Mononuclear cell (primary cell): ENCODE results near the gene TMIGD1. TPM values are rescaled to one million over a fixed set of nuclear protein-coding genes. Genes with fewer than 3 reads are reported as not detected.

Experiments used
- H3K27me3 ChIP-seq: 2 replicates; pipeline ENCODE4 v1.6.0; 2011; ENCODE audit warnings: low read length, control low read depth; ENCODE audit not compliant: insufficient read depth
- H3K4me1 ChIP-seq: 2 replicates; pipeline ENCODE4 v1.5.1; 2011; ENCODE audit warnings: mild to moderate bottlenecking, low read length, control low read depth; ENCODE audit not compliant: insufficient read depth
- H3K4me3 ChIP-seq: 2 replicates; pipeline ENCODE4 v1.5.1; 2011; ENCODE audit warnings: mild to moderate bottlenecking, low read length, moderate library complexity
- H3K9me3 ChIP-seq: 2 replicates; pipeline ENCODE4 v1.5.1; 2011; ENCODE audit warnings: low read depth, mild to moderate bottlenecking, control low read depth, low read length
- total RNA-seq: library from RNA; depleted of rRNA; stranded (reverse); fragments of >200 nt; gene quantifications from one replicate; pipeline ENCODE4 v1.2.3, GENCODE V29; 2012

The TMIGD1 gene
- total RNA-seq, 1 donor: not detected

DNA sequence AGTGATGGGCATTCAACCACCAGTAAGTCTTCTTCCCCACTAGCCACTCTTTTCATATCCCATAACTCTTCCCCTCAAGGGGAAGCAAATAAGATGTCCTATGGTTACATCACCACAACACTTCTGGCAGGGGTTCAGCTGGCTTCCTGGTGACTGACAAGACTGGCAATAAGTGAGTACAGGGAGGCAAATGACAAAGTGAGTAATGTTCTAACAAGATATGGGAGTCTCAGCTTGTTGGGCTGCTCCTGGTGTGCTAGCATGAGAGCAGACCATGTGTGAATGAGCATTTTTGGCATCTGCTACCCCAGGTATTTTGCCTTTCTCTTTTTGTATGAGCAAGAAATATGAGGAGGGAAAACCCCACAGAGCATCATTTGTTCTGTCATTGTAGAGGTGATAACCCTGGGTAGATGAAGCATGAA, 9.9 kb downstream of the TMIGD1 start:
- H3K4me1 ChIP-seq: peaks cover 22% of the 10 kb centered on the region
- H3K27me3 ChIP-seq: no peaks in the 10 kb centered on the region
- no peaks in the 10 kb centered on the region for H3K9me3 ChIP-seq
- H3K4me3 ChIP-seq: no peak overlapping the region

DNA sequence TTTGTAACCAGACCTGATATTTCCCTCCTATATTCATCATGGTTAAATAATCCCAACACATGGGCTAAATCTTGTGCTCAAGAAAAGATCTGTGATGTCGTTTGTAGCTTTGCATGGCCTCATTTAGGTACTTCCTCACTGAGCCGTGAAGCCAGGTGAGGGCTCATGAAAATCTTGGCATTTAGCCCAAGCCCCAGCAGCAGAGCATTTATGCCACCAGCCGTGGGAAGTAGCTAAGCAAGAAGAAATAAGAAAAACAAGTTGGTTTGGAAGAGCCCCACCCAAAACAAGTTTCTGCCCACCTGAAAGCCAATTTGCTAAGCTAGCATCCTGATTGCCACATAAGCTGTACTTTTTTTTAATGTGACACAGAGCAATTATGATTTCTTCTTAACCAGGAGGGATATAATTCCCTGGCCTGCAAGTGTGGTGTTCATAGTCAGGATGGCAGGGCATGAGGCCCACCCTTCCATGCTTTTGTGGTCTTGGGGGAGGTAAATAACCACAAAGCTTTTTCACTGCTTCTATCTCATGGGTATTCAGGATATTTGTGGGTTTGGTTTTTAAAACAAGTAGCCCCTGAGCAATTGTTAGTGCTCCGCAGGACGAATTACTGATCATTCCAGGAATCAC, 10.5 kb downstream of the TMIGD1 start:
- no peak overlapping the region for H3K4me3 ChIP-seq
- no peaks in the 10 kb centered on the region for H3K9me3 ChIP-seq
- peaks cover 22% of the 10 kb centered on the region for H3K4me1 ChIP-seq
- H3K27me3 ChIP-seq: no peaks in the 10 kb centered on the region

DNA sequence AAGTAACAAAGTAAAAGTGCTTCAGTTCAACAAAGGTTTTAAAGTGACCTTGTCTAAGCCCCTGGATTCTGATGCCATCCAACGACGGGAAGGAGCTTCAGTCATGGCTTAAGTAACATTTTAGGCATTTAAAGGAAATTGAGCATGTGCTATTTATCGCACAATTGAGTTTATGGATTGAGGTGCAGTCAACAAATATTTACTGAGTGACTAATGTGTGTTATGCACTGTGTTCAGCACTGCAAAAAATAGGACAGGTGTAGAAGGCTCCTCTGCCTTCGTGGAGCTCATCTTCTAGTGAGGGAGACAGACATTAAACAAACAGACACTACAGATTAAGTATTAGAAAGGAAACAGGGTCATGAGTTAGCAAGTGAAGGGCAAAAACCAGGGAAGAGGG, 12.5 kb downstream of the TMIGD1 start:
- Histone ChIP-seq H3K9me3 (no peaks in the 10 kb centered on the region), H3K4me3 (no peak overlapping the region), H3K27me3 (no peaks in the 10 kb centered on the region), H3K4me1 (peaks cover 22% of the 10 kb centered on the region)

DNA sequence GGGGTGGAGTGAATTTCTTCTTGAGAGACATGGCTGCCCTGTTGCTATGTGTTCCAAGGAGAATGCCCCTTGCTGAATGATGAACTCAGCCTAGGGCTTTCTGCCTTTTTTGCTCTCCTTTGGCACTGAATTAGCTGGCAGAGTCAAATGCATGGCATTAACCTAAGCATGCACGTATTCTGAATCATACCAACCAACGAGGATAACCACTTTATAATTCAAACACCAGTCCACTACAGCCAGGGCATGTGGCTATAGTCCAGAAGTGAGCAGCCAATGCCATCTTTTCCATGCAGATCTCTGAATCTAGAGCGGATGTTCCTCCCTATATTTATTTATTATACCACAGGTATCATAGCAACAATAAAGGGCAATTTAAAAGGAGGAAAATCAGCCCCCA, 15.7 kb downstream of the TMIGD1 start:
- Histone ChIP-seq H3K27me3 (no peaks in the 10 kb centered on the region), H3K4me3 (no peak overlapping the region), H3K4me1 (peaks cover 5% of the 10 kb centered on the region), H3K9me3 (no peaks in the 10 kb centered on the region)

DNA sequence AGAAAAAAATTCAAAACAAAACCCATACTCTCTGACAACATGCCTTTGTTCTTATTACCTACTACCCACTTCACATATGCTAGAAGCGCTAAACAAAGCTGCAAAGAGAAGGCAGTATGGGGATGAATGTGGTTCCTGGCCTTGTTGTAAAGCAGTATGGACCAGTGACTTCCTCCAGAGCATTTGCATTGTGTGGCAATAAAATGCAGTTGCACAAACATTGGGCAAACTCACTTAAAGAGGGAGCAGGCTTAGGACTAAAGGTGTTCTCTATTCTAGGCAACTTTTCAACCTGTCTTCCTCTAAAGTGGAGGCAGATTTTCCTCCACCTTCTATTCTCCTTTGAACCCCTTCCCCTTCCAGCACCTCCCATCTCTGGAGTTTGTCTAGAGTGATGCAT, 17.1 kb downstream of the TMIGD1 start:
- H3K27me3 ChIP-seq: no peaks in the 10 kb centered on the region
- H3K4me3 ChIP-seq: no peak overlapping the region
- no peaks in the 10 kb centered on the region for H3K4me1 ChIP-seq
- H3K9me3 ChIP-seq: no peaks in the 10 kb centered on the region

DNA sequence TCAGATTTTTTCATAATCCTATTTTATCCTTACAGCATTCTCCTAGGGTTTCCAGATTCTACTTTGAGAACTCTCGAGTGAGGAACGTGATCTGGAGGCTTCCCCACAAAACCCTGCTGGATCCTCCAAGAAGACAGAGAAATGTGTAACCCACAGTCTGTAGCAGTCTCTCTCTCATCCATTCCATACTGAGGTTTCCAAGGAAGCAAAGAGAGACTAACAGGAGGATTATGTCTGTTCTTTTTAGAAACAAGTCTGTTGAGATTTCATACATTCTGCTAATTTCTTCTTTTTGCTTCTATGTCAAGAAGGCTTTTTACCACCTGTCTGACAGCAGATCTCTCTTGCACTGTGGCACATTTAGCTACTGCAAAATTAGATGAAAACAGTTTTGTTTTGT, 18.8 kb downstream of the TMIGD1 start:
- Histone ChIP-seq H3K4me3 (no peak overlapping the region), H3K9me3 (no peaks in the 10 kb centered on the region), H3K27me3 (no peaks in the 10 kb centered on the region), H3K4me1 (no peaks in the 10 kb centered on the region)

DNA sequence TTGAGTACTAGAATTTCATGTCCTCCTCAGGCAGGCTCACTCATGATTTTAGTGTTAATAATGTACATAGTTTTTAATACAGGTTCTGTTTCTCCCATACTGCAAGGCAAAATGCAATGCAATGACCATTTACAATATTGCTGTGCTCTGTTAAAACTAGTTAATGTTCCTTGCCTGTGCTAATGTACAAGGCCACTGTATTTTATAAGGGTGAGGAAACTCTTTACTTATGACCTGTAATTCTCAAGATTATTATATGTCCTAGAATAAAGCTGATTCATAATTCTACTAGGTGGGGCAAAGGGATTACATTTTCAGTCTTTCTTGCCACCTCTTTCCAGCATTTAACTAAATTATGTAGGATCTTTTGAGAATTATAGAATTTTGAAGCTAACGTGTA, 19.4 kb downstream of the TMIGD1 start:
- Histone ChIP-seq H3K4me1 (no peaks in the 10 kb centered on the region), H3K27me3 (no peaks in the 10 kb centered on the region), H3K9me3 (no peaks in the 10 kb centered on the region), H3K4me3 (no peak overlapping the region)

DNA sequence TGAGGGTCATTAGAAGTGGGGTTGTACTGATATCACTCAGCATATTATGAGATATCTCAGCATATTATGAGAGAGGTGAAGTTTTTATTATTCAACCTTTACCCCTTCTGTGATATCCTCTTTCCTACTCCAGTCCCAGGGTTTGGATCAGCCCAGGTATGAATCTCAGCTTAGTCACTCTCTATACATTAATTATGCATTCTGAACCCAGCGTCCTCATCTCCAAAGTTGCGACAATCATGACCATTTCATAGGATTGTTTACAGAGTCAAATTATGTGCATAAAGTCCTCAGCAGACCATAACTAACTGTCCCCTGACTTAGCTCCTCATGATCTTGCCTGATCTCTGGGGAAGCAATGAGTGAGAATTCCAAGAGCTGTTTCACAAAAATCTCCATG, 21.6 kb downstream of the TMIGD1 start:
- no peaks in the 10 kb centered on the region for H3K4me1 ChIP-seq
- no peaks in the 10 kb centered on the region for H3K9me3 ChIP-seq
- H3K4me3 ChIP-seq: no peak overlapping the region
- H3K27me3 ChIP-seq: no peaks in the 10 kb centered on the region

DNA sequence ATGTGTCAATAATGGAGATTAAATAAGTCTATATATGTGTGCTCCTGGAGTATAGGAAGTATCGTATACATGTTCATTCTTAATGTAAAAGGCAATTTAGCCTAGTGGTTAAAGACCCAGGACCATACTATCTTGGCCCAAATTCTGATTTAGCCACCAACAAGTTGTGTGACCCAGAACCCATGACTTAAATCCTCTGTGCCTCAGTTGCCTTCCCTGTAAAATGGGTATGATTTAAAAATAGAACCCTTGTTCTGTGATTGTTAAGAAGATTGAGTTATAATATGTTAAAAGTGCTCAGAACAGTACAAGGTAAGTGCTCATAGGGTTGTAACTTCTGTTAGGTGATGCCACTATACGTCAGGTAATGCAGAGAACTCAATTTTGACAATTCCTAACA, 23.3 kb downstream of the TMIGD1 start:
- Histone ChIP-seq H3K9me3 (no peaks in the 10 kb centered on the region), H3K4me1 (no peaks in the 10 kb centered on the region), H3K4me3 (no peak overlapping the region), H3K27me3 (no peaks in the 10 kb centered on the region)

DNA sequence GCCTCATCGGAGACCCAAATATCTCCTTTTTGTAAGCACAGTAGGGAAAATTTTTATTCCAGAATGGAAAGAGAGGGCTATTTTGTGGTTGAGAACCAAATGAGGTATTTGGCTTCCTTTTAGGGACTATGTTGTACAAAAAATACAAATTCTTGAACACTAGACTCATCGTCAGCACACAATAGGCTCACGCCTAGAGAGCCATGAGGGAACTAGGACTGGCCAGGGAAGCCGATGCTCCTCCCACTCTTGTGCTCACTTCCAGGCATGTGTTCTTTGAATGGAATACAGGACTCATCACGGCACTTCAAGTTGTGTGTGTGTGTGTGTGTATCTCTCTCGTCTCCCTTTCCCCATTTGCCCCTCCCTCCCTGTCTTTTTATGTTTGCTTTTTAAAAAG, 24.3 kb downstream of the TMIGD1 start:
- Histone ChIP-seq H3K4me1 (no peaks in the 10 kb centered on the region), H3K27me3 (no peaks in the 10 kb centered on the region), H3K4me3 (no peak overlapping the region), H3K9me3 (no peaks in the 10 kb centered on the region)

DNA sequence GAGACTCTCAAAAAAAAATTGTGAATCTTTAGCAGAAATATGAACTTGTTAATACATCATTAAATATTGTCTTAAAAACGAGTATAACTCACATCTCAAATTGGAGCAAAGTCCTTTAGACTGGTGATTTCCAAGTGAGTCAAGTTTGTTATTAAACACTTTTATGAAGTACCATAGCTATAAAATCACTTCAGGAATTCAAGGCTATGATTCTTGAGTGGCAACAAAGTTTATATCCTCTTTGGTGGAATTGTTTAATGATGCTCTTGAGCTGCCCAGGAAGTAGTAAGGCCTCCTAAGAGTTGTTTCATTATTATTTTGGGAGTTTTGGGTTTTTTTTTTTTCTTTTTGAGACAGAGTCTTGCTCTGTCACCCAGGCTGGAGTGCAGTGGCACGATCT, 25.5 kb downstream of the TMIGD1 start:
- H3K27me3 ChIP-seq: no peaks in the 10 kb centered on the region

DNA sequence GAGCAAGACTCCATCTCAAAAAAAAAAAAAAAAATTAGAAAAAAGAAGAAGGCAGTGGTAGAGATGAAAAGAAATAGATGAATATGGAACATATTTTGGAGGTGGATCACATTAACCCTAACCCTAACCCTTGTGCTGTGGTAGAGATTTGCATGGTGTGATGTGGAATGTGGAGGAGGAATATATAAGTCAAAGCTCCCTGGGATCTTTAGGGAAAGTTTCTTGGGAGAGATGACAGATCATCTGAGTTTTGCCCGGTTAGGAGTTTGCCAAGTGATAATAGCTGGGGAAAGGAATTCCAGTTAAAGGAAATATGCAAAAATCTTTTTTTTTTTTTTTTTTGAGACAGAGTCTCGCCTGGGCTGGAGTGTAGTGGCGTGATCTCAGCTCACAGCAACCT, 29.1 kb downstream of the TMIGD1 start:
- Histone ChIP-seq H3K4me3 (no peak overlapping the region), H3K4me1 (peaks cover 6% of the 10 kb centered on the region), H3K27me3 (no peaks in the 10 kb centered on the region)

More for the DNA sequence above, 25.5 kb downstream of the TMIGD1 start:
- no peak overlapping the region for H3K4me3 ChIP-seq
- H3K4me1 ChIP-seq: no peaks in the 10 kb centered on the region
- no peaks in the 10 kb centered on the region for H3K9me3 ChIP-seq

DNA sequence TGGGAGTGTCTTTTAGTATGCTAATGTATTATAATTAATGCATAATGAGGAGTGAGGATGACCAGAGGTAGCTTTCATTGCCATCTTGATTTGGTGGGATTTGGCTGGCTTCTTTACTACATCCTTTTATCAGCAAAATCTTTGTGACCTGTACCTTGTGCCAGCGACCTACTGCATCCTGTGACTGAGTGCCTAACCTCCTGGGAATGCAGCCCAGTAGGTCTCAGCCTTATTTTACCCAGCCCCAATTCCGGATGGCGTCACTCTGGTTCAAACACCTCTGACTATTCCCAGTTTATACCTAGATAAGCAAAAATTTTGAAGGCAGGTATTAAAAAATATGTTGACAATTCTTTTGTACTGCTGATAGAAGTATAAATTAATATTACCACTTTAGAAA, 31.6 kb downstream of the TMIGD1 start:
- Histone ChIP-seq H3K9me3 (no peaks in the 10 kb centered on the region), H3K4me1 (peaks cover 6% of the 10 kb centered on the region), H3K27me3 (no peaks in the 10 kb centered on the region), H3K4me3 (no peak overlapping the region)

More for the DNA sequence above, 29.1 kb downstream of the TMIGD1 start:
- H3K9me3 ChIP-seq: no peaks in the 10 kb centered on the region

DNA sequence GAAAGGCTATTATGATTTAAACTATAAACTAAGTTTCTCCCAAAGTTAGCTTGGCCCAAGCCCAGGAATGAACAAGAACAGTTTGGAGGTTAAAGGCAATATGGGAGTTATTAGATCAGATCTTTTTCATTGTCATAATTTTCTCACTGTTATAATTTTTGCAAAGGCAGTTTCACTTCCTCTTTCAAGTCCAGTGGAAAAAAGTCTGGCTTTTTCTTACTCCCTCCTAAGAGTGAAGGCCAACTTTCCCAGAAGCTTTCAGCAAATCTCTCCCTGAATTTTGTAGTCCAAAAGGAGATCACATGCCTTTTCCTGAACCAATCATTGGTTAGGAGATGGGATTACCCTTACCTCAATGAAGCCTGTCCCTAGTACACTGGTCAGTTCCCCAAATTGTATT, 33.0 kb downstream of the TMIGD1 start:
- Histone ChIP-seq H3K27me3 (no peaks in the 10 kb centered on the region), H3K9me3 (no peaks in the 10 kb centered on the region), H3K4me1 (peaks cover 6% of the 10 kb centered on the region)

DNA sequence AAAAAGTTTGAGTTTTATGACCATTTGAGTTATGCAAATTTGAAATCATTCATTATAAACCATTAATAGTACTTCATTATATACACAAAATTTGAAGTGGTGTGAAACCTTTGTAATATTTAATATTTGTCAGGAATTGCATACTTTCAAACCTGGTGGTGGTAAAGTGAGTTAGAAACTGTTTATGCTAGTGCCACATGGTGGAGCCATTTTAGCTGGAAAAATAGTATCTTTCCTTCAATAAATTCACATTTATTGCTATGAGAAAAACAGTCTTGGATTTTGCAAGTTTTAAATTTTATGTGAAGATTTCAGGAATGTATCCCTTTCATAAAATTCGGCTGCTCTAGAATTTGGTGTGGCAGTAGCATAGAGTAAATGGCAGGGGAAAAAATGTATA, 34.9 kb downstream of the TMIGD1 start:
- Histone ChIP-seq H3K27me3 (no peaks in the 10 kb centered on the region), H3K4me3 (no peak overlapping the region), H3K4me1 (peaks cover 6% of the 10 kb centered on the region), H3K9me3 (no peaks in the 10 kb centered on the region)

More for the DNA sequence above, 33.0 kb downstream of the TMIGD1 start:
- H3K4me3 ChIP-seq: no peak overlapping the region

DNA sequence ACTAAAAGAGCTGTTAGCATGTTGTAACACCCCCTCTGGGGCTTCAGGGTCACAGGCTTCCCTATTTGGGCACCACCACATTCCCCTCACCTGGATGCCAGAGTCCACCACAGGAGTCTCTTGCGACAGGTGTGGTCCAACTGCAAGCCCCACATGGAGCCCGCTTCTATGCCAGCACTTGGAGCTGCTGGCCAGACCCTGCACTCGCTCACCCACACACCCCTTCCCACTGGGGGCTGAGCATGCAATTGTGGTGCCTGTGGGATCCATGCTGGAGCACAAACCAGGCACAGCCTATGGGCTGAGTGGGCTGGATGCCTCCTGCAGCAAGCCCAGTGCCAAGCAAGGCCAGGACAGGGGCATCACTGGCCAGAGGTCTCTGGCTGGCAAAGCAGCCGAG, 36.1 kb downstream of the TMIGD1 start:
- H3K4me1 ChIP-seq: peaks cover 6% of the 10 kb centered on the region
- no peaks in the 10 kb centered on the region for H3K9me3 ChIP-seq
- H3K27me3 ChIP-seq: no peaks in the 10 kb centered on the region
- no peak overlapping the region for H3K4me3 ChIP-seq
